GM12865 (cell line): ENCODE data around the gene SPATA13.

Source experiments
- DNase-seq: peaks from one replicate; pipeline ENCODE4 v3.0.0; 2010; ENCODE audit warnings: low read depth
- H3K4me3 ChIP-seq: 2 replicates; pipeline ENCODE4 v1.5.1; 2011; ENCODE audit warnings: mild to moderate bottlenecking, low read depth, low read length, control low read depth
- TF ChIP-seq, protein P1 (sequence below): IDR thresholded peaks from 2 replicates; pipeline ENCODE4 v1.5.1; 2011; ENCODE audit warnings: low read length, control low read depth, low read depth, inconsistent platforms; ENCODE audit not compliant: insufficient read depth; ENCODE audit errors: missing control alignments

SPATA13 gene

DNA sequence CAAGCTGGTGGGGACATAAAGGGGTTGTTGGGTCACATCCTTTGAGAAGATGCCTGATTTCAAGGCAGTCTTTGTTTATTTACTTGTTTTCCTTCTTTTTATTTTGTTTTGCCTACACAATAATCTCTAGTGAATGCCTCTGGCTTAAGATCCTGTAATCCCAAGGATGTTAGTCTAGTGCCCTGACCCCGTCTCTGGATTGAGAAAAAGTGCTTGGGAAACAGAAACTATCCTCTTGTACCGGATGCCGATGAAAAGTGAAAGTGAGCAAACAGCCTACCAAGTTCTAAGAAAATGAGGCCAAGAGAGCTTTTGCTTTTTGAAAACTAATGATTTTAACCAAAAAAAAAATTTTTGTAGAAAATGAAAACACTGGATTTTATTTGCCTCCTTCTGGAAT, 106.8 kb downstream of the SPATA13 start:
- peak overlapping the region; percentile 36 for H3K4me3 ChIP-seq

GRCh38 chr13:24267801-24268200, 107.3 kb downstream of the SPATA13 start:
- TF ChIP-seq, protein P1, sequence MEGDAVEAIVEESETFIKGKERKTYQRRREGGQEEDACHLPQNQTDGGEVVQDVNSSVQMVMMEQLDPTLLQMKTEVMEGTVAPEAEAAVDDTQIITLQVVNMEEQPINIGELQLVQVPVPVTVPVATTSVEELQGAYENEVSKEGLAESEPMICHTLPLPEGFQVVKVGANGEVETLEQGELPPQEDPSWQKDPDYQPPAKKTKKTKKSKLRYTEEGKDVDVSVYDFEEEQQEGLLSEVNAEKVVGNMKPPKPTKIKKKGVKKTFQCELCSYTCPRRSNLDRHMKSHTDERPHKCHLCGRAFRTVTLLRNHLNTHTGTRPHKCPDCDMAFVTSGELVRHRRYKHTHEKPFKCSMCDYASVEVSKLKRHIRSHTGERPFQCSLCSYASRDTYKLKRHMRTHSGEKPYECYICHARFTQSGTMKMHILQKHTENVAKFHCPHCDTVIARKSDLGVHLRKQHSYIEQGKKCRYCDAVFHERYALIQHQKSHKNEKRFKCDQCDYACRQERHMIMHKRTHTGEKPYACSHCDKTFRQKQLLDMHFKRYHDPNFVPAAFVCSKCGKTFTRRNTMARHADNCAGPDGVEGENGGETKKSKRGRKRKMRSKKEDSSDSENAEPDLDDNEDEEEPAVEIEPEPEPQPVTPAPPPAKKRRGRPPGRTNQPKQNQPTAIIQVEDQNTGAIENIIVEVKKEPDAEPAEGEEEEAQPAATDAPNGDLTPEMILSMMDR, result no peak
- H3K4me3 ChIP-seq, result peak overlapping the region; percentile 36
- DNase-seq, result peak; percentile 17

More for the DNA sequence above, 106.8 kb downstream of the SPATA13 start:
- peak; percentile 72 for DNase-seq
- TF ChIP-seq, protein P1, result no peak

DNA sequence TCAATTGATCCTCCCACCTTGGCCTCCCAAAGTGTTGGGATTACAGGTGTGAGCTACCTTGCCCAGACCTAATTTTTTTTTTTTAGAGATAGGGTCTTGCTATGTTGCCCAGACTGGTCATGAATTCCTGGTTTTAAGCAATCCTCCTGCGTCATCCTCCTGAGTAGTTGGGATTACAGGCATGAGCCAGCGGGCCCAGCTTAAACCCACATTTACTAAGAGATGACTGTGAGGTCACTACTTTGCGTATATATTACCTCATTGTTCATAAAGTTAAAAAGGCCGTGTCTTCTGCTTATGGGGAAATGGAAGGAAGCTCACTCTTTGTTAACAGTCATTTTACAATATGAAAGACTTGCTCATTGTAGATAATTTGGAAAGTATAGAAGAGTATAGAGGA, 109.3 kb downstream of the SPATA13 start:
- TF ChIP-seq, protein P1, result no peak
- no peak overlapping the region; the same call in none of the 2 replicates for H3K4me3 ChIP-seq
- no peak for DNase-seq

DNA sequence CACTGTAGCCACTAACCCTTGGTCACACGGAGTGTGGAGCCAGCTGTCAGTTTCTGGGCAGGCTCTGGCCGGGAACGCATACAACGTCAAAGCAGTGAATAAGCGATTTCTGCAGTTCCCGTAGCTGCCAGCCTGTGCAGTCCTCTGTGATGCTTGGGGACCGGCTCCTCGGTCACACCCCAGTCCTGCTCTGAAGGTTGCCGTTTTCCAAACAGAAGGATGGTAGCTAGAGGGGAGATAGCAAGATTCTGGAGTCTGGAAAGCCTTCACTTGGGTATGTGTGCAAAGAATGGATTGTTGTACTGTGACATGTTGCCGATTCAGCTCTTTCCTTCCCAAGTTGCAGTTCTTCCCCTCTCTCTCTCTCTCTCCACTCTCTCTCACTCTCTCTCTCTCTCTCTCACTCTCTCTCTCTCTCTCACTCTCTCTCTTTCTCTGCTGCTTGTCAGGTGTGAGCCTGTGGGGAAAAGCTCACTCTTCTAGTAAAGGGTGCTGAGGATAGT, 110.2 kb downstream of the SPATA13 start:
- DNase-seq, result peak; percentile 85
- TF ChIP-seq, protein P1, result no peak
- peak overlapping the region; percentile 69 for H3K4me3 ChIP-seq

DNA sequence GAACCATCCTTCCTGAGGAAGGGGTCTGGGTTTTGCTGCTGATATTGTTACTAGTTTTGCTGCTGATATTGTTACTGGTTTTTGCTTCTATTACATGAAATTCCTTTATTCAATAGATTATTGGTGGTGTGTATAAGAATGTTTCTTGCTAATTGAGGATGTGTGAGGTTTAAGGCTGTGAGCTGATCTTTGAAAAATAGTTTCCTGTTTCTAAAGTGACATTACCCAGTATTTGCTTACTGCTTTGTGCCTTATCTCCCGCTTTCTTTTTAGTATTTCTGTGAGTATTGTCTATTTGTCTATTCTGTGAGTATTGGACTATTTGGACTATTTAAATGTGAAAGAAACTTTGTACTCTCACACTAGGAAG, 110.7 kb downstream of the SPATA13 start:
- peak overlapping the region; percentile 69 for H3K4me3 ChIP-seq
- DNase-seq, result no peak
- TF ChIP-seq, protein P1, result no peak

DNA sequence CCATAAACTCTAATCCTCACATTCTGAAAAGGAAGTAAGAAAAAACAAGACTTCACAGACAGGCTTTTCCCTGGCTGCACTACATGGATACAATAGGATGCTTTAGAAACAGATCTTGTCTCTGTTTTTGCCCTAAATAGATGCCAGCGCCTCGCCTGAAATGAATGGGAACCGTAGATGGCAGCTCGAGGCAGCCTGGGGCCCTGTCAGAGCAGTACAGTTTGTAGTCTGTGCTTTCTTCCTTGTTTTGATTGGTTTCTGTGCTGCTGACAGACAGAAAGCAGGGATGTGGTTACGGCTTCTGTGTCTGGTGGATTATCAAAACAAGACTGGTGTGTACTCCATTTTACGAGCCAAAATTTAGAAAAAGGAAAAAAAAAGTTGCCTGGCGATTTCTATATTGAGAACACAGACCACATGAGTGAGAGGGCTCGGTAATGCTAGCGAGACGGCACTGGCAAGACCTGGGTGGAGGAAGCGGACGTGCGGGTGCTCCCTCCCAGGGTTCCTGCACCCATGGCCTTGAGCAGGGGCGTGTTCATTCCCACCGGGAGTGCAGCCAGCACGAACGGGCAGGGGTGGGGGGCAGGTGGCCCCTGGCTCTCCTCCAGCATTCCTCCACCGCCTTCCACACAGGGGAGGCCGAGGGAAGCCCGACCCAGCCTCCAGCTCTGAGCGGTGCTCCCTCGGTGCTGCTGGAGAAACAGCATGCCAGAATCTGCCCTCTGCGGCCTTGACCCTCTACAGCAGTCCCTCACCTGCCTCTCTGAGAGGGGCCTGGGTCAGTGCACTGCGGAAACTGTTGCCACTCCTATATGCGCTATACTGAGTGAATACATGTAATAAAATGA, 111.3 kb downstream of the SPATA13 start:
- H3K4me3 ChIP-seq, result peak overlapping the region; percentile 69
- TF ChIP-seq, protein P1, result no peak
- DNase-seq, result peak; percentile 87
